ENCODE measurements around the gene KLHDC7B. TPM values are rescaled to one million over a fixed set of nuclear protein-coding genes. Genes with fewer than 3 reads are reported as not detected.
"Not testable (repeated sequence)": the region's sequence is repeated elsewhere in the genome, so short reads cannot be mapped to it uniquely, and the experiment has no call there.

KLHDC7B gene
- total and polyA plus RNA-seq, 2 experiments from 2014 or later: 0.75 to 1.7 TPM

GRCh38 chr22:50535113-50535512 is 10.6 kb upstream of the KLHDC7B start:
- WGBS (ENCODE audit: low lambda C conversion rate, missing lambda C conversion rate): 93% methylated on average over 7 of the region's 8 CpGs
- Histone ChIP-seq H3K36me3 (replicated peaks; ENCODE audit: insufficient read depth, low read depth) (no peaks in the 10 kb centered on the region), H3K27me3 (peaks cover 11% of the 10 kb centered on the region), H3K27ac (no peak overlapping the region), H3K9me2 (replicated peaks; ENCODE audit: insufficient read depth) (no peaks in the 10 kb centered on the region), H2AFZ (no peak overlapping the region), H3K4me1 (ENCODE audit: insufficient read depth) (peaks cover 37% of the 10 kb centered on the region), H3K4me3 (no peak overlapping the region), H3K4me2 (no peak overlapping the region), H3K9me3 (ENCODE audit: low read depth) (no peaks in the 10 kb centered on the region), H3K79me2 (no peaks in the 10 kb centered on the region), H4K20me1 (ENCODE audit: insufficient read depth, poor library complexity, severe bottlenecking) (no peaks in the 10 kb centered on the region)
- TF ChIP-seq EZH2phosphoT487 (IDR thresholded peaks at IDR 0.05; ENCODE audit: low read depth, severe bottlenecking, unreplicated experiment) (no peak), EZH2 (IDR thresholded peaks at IDR 0.05; ENCODE audit: borderline replicate concordance) (no peak)
- TF ChIP-seq, protein P1, sequence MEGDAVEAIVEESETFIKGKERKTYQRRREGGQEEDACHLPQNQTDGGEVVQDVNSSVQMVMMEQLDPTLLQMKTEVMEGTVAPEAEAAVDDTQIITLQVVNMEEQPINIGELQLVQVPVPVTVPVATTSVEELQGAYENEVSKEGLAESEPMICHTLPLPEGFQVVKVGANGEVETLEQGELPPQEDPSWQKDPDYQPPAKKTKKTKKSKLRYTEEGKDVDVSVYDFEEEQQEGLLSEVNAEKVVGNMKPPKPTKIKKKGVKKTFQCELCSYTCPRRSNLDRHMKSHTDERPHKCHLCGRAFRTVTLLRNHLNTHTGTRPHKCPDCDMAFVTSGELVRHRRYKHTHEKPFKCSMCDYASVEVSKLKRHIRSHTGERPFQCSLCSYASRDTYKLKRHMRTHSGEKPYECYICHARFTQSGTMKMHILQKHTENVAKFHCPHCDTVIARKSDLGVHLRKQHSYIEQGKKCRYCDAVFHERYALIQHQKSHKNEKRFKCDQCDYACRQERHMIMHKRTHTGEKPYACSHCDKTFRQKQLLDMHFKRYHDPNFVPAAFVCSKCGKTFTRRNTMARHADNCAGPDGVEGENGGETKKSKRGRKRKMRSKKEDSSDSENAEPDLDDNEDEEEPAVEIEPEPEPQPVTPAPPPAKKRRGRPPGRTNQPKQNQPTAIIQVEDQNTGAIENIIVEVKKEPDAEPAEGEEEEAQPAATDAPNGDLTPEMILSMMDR (IDR thresholded peaks at IDR 0.05; ENCODE audit: poor library complexity): no peak
- DNase-seq (ENCODE audit: low spot score): no peak

- TF ChIP-seq, protein P1 (IDR thresholded peaks at IDR 0.05; ENCODE audit: poor library complexity): no peak
- TF ChIP-seq EZH2phosphoT487 (IDR thresholded peaks at IDR 0.05; ENCODE audit: low read depth, severe bottlenecking, unreplicated experiment) (no peak), EZH2 (IDR thresholded peaks at IDR 0.05; ENCODE audit: borderline replicate concordance) (no peak)
Measured at GRCh38 chr22:50536226-50536625, 9.5 kb upstream of the KLHDC7B start.

DNA sequence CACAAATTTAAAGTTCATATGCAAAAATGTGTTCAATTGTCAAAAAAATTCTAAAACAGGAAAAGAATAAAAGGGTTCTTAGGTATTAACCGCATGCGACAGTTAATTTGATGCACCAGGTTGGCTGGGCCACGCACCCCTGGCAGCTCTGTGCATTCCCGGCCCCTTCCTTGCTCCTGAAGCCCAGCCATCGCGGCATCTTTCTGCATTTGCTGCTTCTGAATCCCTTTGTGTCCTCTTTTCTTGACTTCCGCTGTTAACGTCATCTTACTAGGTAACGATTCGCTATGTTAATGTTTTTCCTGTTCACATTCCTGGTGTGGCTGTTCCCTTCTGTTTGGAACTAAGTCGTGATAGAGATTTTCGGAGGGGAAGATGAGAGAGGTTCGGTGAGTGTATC is 7.9 kb upstream of the KLHDC7B start:
- Histone ChIP-seq H3K36me3 (replicated peaks; ENCODE audit: insufficient read depth, low read depth) (no peaks in the 10 kb centered on the region), H3K27ac (peak overlapping the region; percentile 91), H3K27me3 (no peaks in the 10 kb centered on the region), H3K4me2 (no peak overlapping the region), H3K4me3 (no peak overlapping the region), H2AFZ (no peak overlapping the region), H3K9me2 (replicated peaks; ENCODE audit: insufficient read depth) (no peaks in the 10 kb centered on the region), H3K79me2 (no peaks in the 10 kb centered on the region), H3K9me3 (ENCODE audit: low read depth) (no peaks in the 10 kb centered on the region), H4K20me1 (ENCODE audit: insufficient read depth, poor library complexity, severe bottlenecking) (no peaks in the 10 kb centered on the region), H3K4me1 (ENCODE audit: insufficient read depth) (peaks cover 12% of the 10 kb centered on the region)
- no peak for TF ChIP-seq EZH2 (IDR thresholded peaks at IDR 0.05; ENCODE audit: borderline replicate concordance)
- no peak for TF ChIP-seq EZH2phosphoT487 (IDR thresholded peaks at IDR 0.05; ENCODE audit: low read depth, severe bottlenecking, unreplicated experiment)
- TF ChIP-seq, protein P1 (IDR thresholded peaks at IDR 0.05; ENCODE audit: poor library complexity): no peak
- no peak for DNase-seq (ENCODE audit: low spot score)
- 93% methylated on average over 13 of the region's 13 CpGs for WGBS (ENCODE audit: low lambda C conversion rate, missing lambda C conversion rate)

More at GRCh38 chr22:50536226-50536625, 9.5 kb upstream of the KLHDC7B start:
- peaks cover 26% of the 10 kb centered on the region for H3K4me1 ChIP-seq (ENCODE audit: insufficient read depth)
- no peaks in the 10 kb centered on the region for H3K36me3 ChIP-seq (replicated peaks; ENCODE audit: insufficient read depth, low read depth)
- H3K4me2 ChIP-seq: no peak overlapping the region
- H4K20me1 ChIP-seq (ENCODE audit: insufficient read depth, poor library complexity, severe bottlenecking): no peaks in the 10 kb centered on the region
- no peak for DNase-seq (ENCODE audit: low spot score)
- no peaks in the 10 kb centered on the region for H3K79me2 ChIP-seq
- no peak overlapping the region for H2AFZ ChIP-seq
- H3K4me3 ChIP-seq: no peak overlapping the region
- WGBS (ENCODE audit: low lambda C conversion rate, missing lambda C conversion rate): 77% methylated on average over 3 of the region's 3 CpGs
- H3K9me2 ChIP-seq (replicated peaks; ENCODE audit: insufficient read depth): no peaks in the 10 kb centered on the region
- H3K27ac ChIP-seq: no peak overlapping the region
- no peaks in the 10 kb centered on the region for H3K9me3 ChIP-seq (ENCODE audit: low read depth)
- H3K27me3 ChIP-seq: peaks cover 2% of the 10 kb centered on the region

DNA sequence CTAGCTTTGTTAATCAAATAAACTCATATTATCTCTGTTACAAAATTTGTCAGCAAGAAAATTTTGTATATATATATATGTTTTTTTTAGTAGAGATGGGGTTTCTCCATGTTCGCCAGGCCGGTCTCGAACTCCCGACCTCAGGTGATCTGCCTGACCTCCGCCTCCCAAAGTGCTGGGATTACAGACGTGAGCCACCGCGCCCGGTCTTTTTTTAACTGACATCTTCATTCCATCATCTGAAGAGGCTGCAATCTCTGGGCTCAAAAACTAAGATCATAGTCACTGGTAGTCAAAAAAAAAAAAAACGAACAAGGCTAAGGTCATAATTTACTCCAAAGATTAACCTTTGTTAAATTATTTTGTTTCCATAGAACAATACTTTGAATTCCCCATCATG is 5.3 kb upstream of the KLHDC7B start:
- Histone ChIP-seq H3K27me3 (no peaks in the 10 kb centered on the region), H3K4me3 (no peak overlapping the region), H3K27ac (peak overlapping the region; percentile 80), H4K20me1 (ENCODE audit: insufficient read depth, poor library complexity, severe bottlenecking) (no peaks in the 10 kb centered on the region), H3K9me2 (replicated peaks; ENCODE audit: insufficient read depth) (no peaks in the 10 kb centered on the region), H3K36me3 (replicated peaks; ENCODE audit: insufficient read depth, low read depth) (no peaks in the 10 kb centered on the region), H2AFZ (no peak overlapping the region), H3K9me3 (ENCODE audit: low read depth) (no peaks in the 10 kb centered on the region), H3K4me1 (ENCODE audit: insufficient read depth) (peaks cover 18% of the 10 kb centered on the region), H3K4me2 (no peak overlapping the region), H3K79me2 (no peaks in the 10 kb centered on the region)
- TF ChIP-seq, protein P1 (IDR thresholded peaks at IDR 0.05; ENCODE audit: poor library complexity): no peak
- TF ChIP-seq EZH2 (IDR thresholded peaks at IDR 0.05; ENCODE audit: borderline replicate concordance) (no peak), EZH2phosphoT487 (IDR thresholded peaks at IDR 0.05; ENCODE audit: low read depth, severe bottlenecking, unreplicated experiment) (no peak)
- WGBS (ENCODE audit: low lambda C conversion rate, missing lambda C conversion rate): 83% methylated on average over 10 of the region's 10 CpGs
- DNase-seq (ENCODE audit: low spot score): no peak

DNA sequence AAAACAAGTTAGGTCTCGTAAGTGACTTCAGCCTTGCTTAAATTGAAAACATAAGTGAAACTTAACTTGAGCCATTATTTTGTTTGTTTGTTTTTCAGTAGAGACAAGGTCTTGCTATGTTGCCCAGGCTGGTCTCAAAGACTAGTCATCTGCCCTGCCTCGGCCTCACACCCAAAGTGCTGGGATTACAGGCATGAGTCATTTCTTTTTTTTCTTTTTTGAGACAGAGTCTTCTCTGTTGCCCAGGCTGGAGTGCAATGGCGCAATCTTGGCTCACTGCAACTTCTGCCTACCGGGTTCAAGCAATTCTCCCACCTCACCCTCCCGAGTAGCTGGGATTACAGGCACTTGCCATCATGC is 4.1 kb upstream of the KLHDC7B start:
- H3K36me3 ChIP-seq (replicated peaks; ENCODE audit: insufficient read depth, low read depth); H2AFZ ChIP-seq; H3K9me2 ChIP-seq (replicated peaks; ENCODE audit: insufficient read depth); H3K27me3 ChIP-seq; H4K20me1 ChIP-seq (ENCODE audit: insufficient read depth, poor library complexity, severe bottlenecking); H3K79me2 ChIP-seq; H3K4me3 ChIP-seq; H3K9me3 ChIP-seq (ENCODE audit: low read depth); H3K4me2 ChIP-seq: not testable (repeated sequence)
- H3K4me1 ChIP-seq (ENCODE audit: insufficient read depth): peaks cover 18% of the 10 kb centered on the region
- peak overlapping the region; percentile 78 for H3K27ac ChIP-seq
- DNase-seq (ENCODE audit: low spot score): peak; percentile 35
- 74% methylated on average over 5 of the region's 5 CpGs for WGBS (ENCODE audit: low lambda C conversion rate, missing lambda C conversion rate)

Measured in hepatocyte (in vitro differentiated cells).